ENCODE measurements around the gene NOP53. TPM values are rescaled to one million over a fixed set of nuclear protein-coding genes. Genes with fewer than 3 reads are reported as not detected.

NOP53 gene
- total and polyA plus RNA-seq, 2 of the 4 experiments (the other 2 are of a cell fraction), result 59.5 to 83.2 TPM

DNA sequence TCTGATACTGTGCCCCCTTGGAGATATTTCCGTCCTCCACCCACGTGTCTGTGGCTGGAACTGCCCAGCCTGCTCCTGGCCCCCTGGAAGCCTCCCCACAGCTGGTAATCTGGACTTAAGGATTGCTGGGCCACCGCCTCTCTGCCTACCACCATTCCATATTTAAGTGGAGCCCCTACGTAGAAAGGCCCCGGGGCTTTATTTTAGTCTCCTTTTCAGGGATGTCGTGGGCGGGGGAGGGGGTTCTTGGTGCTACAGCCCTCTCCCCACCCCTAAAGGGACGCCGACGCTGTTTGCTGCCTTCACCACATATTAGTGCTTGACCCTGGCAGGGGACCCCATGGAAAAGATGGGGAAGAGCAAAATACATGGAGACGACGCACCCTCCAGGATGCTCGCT lies 2.7 kb upstream of the NOP53 start:
- POLR2A ChIA-PET (ENCODE audit: unreplicated experiment), result interaction anchor here (1.5 kb wide), 1 partner anchor 30 kb away, joined by 8 read pairs; no protein-coding TSS in a partner anchor

More for the DNA sequence above, 2.7 kb upstream of the NOP53 start:
- H2AK9ac ChIP-seq (replicated peaks; ENCODE audit: low read depth, low read length, poor library complexity), result peak overlapping the region; percentile 97
- peak overlapping the region; percentile 96 for H4K91ac ChIP-seq (ENCODE audit: insufficient read depth, low read depth, low read length)
- peak overlapping the region; percentile 69 for H3K56ac ChIP-seq (ENCODE audit: extremely low read depth, insufficient read depth, low read length)
- no peaks in the 10 kb centered on the region for H3K9me3 ChIP-seq (ENCODE audit: control insufficient read depth, insufficient read depth, low read length)
- H3K27ac ChIP-seq (ENCODE audit: insufficient read depth, low read length), result peak overlapping the region; percentile 97
- no TSS peak for BruUV-seq (replicated peaks)
- peak overlapping the region; percentile 83 to 89 for H4K8ac ChIP-seq (ENCODE audit: low read depth in 2 of 2, low read length in 2 of 2)
- ATAC-seq (ENCODE audit: low read depth) (no peak), DNase-seq (no peak)
- no peaks in the 10 kb centered on the region for H3K27me3 ChIP-seq (ENCODE audit: control insufficient read depth, insufficient read depth, low read length)
- WGBS, 2 experiments (ENCODE audit: extremely low coverage in 2 of 2, insufficient read length in 1 of 2), result 13% methylated on average over 2 of the region's 13 CpGs; no CpG with 5 or more reads in 1 of the 2 experiments
- dilution Hi-C loops (cut with HindIII; ENCODE audit: low sequenced_read_pairs, unreplicated experiment) (no loop called here), in situ Hi-C loops (cut with MboI; ENCODE audit: low sequenced_read_pairs) (no loop called here), intact Hi-C loops (cut with micrococcal nuclease) (loop anchor here (1.0 kb wide), 2 partner anchors 23 to 29 kb away; partner anchors contain the start of gene EHD2)
- TF ChIP-seq, protein P1, sequence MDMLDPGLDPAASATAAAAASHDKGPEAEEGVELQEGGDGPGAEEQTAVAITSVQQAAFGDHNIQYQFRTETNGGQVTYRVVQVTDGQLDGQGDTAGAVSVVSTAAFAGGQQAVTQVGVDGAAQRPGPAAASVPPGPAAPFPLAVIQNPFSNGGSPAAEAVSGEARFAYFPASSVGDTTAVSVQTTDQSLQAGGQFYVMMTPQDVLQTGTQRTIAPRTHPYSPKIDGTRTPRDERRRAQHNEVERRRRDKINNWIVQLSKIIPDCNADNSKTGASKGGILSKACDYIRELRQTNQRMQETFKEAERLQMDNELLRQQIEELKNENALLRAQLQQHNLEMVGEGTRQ (IDR thresholded peaks at IDR 0.05; ENCODE audit: low read depth, low read length), result no peak
- TF ChIP-seq RCOR1 (IDR thresholded peaks at IDR 0.05; ENCODE audit: insufficient replicate concordance, low read length) (no peak), POLR2A (IDR thresholded peaks at IDR 0.05; ENCODE audit: low read depth, low read length) (no peak), MXI1 (IDR thresholded peaks at IDR 0.05; ENCODE audit: borderline replicate concordance, low read depth, low read length) (no peak), CEBPB (IDR thresholded peaks at IDR 0.05; ENCODE audit: low read depth, low read length) (no peak), SMC3 (IDR thresholded peaks at IDR 0.05; ENCODE audit: low read depth, low read length) (no peak), BHLHE40 (IDR thresholded peaks at IDR 0.05; ENCODE audit: low read depth, low read length) (no peak), FOS (IDR thresholded peaks at IDR 0.05; ENCODE audit: low read depth, low read length) (no peak)
- TF ChIP-seq, protein P2, sequence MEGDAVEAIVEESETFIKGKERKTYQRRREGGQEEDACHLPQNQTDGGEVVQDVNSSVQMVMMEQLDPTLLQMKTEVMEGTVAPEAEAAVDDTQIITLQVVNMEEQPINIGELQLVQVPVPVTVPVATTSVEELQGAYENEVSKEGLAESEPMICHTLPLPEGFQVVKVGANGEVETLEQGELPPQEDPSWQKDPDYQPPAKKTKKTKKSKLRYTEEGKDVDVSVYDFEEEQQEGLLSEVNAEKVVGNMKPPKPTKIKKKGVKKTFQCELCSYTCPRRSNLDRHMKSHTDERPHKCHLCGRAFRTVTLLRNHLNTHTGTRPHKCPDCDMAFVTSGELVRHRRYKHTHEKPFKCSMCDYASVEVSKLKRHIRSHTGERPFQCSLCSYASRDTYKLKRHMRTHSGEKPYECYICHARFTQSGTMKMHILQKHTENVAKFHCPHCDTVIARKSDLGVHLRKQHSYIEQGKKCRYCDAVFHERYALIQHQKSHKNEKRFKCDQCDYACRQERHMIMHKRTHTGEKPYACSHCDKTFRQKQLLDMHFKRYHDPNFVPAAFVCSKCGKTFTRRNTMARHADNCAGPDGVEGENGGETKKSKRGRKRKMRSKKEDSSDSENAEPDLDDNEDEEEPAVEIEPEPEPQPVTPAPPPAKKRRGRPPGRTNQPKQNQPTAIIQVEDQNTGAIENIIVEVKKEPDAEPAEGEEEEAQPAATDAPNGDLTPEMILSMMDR (conservative IDR thresholded peaks at IDR 0.05; ENCODE audit: low read depth, low read length), result no peak
- H4K5ac ChIP-seq (ENCODE audit: low read depth, low read length), result peak overlapping the region; percentile 56
- H3K23ac ChIP-seq (ENCODE audit: low read depth, low read length), result peak overlapping the region; percentile 57
- H3K79me1 ChIP-seq (ENCODE audit: low read depth in 1 of 2, low read length in 2 of 2), result peaks cover 19 to 66% of the 10 kb centered on the region in 2 experiments
- H3K36me3 ChIP-seq (ENCODE audit: control insufficient read depth, insufficient read depth, low read length), result peaks cover 49% of the 10 kb centered on the region
- H2BK15ac ChIP-seq (ENCODE audit: low read depth, low read length), result peak overlapping the region; percentile 64; the same call in 1 of the 3 replicates
- H2AK5ac ChIP-seq (ENCODE audit: low read depth, low read length), result peak overlapping the region; percentile 93
- peaks cover 16% of the 10 kb centered on the region for H4K20me1 ChIP-seq (ENCODE audit: insufficient read depth, low read length)
- peak overlapping the region; percentile 93 for H3K4ac ChIP-seq (ENCODE audit: low read depth, low read length)
- CTCF ChIA-PET, result interaction anchor here (0.7 to 2.2 kb wide), 2 partner anchors 17 to 29 kb away, joined by 3 to 16 read pairs; partner anchors contain the start of gene EHD2
- peak overlapping the region; percentile 71 for H3K18ac ChIP-seq (ENCODE audit: low read depth, low read length)
- peak overlapping the region; percentile 84 for H2BK20ac ChIP-seq (ENCODE audit: low read depth, low read length)
- peak overlapping the region; percentile 81 for H2BK120ac ChIP-seq (ENCODE audit: low read depth, low read length)
- peaks cover 11% of the 10 kb centered on the region for H3K4me1 ChIP-seq (ENCODE audit: control insufficient read depth, insufficient read depth, low read length)
- peak overlapping the region; percentile 88 for H2AFZ ChIP-seq (replicated peaks; ENCODE audit: low read length, poor library complexity)
- H3K9ac ChIP-seq (ENCODE audit: low read depth, low read length), result peak overlapping the region; percentile 72
- 0 out of 2 replicates have a peak, but pooled peaks cover 4% of the 10 kb centered on the region for H3K9me1 ChIP-seq (ENCODE audit: insufficient read depth, low read length)
- peak overlapping the region; percentile 93 for H2BK5ac ChIP-seq (ENCODE audit: low read depth, low read length, poor library complexity, severe bottlenecking)
- H3K4me2 ChIP-seq (ENCODE audit: low read depth, low read length), result peak overlapping the region; percentile 38
- H3K4me3 ChIP-seq (ENCODE audit: insufficient read depth, low read depth, low read length), result no peak overlapping the region
- H3K14ac ChIP-seq (replicated peaks; ENCODE audit: low read depth, low read length), result peak overlapping the region; percentile 92

All from IMR-90 (cell line).